ENCODE measurements around the gene TMEM243. TPM values are rescaled to one million over a fixed set of nuclear protein-coding genes. Genes with fewer than 3 reads are reported as not detected.
"Not testable (repeated sequence)": the region's sequence is repeated elsewhere in the genome, so short reads cannot be mapped to it uniquely, and the experiment has no call there.

The TMEM243 gene
- total RNA-seq, 1 donor from 2014 or later: 22.5 TPM

DNA sequence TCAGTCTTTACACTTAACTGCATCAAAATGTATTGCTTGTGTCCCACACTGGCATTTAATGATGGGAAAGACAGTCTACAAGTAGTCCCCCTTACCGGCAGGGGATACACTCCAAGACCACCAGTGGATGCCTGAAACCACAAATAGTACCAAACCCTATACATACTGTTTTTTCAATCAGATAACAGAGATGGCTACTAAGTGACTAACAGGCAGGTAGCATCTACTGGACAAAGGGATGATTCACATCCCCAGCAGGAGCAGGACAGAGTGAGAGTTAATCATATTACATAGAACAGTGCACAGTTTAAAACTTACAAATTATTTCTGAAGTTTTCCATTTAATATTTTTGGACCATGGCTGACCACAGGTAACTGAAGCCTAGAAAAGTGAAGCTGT, 13.2 kb downstream of the TMEM243 start:
- H3K4me1 Mint-ChIP-seq: no peaks in the 10 kb centered on the region
- peaks cover 42% of the 10 kb centered on the region for H3K9me3 Mint-ChIP-seq
- H3K27ac Mint-ChIP-seq: no peak overlapping the region
- H3K36me3 Mint-ChIP-seq: peaks cover 49% of the 10 kb centered on the region
- TF ChIP-seq, protein P1, sequence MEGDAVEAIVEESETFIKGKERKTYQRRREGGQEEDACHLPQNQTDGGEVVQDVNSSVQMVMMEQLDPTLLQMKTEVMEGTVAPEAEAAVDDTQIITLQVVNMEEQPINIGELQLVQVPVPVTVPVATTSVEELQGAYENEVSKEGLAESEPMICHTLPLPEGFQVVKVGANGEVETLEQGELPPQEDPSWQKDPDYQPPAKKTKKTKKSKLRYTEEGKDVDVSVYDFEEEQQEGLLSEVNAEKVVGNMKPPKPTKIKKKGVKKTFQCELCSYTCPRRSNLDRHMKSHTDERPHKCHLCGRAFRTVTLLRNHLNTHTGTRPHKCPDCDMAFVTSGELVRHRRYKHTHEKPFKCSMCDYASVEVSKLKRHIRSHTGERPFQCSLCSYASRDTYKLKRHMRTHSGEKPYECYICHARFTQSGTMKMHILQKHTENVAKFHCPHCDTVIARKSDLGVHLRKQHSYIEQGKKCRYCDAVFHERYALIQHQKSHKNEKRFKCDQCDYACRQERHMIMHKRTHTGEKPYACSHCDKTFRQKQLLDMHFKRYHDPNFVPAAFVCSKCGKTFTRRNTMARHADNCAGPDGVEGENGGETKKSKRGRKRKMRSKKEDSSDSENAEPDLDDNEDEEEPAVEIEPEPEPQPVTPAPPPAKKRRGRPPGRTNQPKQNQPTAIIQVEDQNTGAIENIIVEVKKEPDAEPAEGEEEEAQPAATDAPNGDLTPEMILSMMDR (IDR thresholded peaks at IDR 0.05; ENCODE audit: unreplicated experiment): no peak
- no peaks in the 10 kb centered on the region for H3K27me3 Mint-ChIP-seq (ENCODE audit: low read depth)
- no peak overlapping the region for H3K4me3 Mint-ChIP-seq
- no peak for DNase-seq (ENCODE audit: low spot score in 2 of 2, unreplicated experiment in 2 of 2)

DNA sequence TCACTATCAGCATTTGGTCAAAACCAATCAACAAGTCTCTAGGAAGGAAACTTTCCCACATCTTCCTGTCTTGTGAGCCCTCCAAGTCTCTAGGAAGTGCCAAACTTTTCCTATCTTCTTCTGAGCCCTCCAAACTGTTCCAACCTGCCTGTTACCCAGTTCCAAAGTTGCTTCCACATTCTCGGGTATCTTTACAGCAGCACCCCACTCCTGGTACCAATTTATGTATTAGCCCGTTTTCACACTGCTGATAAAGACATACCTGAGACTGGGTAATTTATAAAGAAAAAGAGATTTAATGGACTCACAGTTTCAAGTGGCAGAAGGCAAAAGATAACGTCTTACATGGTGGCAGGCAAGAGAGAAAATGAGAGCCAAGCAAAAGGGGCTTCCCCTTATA, 13.8 kb downstream of the TMEM243 start:
- Mint-ChIP-seq H3K9me3 (peaks cover 42% of the 10 kb centered on the region), H3K36me3 (peaks cover 52% of the 10 kb centered on the region)
- H3K27ac Mint-ChIP-seq; H3K4me1 Mint-ChIP-seq; H3K4me3 Mint-ChIP-seq; DNase-seq (ENCODE audit: low spot score in 2 of 2, unreplicated experiment in 2 of 2); H3K27me3 Mint-ChIP-seq (ENCODE audit: low read depth): not testable (repeated sequence)

DNA sequence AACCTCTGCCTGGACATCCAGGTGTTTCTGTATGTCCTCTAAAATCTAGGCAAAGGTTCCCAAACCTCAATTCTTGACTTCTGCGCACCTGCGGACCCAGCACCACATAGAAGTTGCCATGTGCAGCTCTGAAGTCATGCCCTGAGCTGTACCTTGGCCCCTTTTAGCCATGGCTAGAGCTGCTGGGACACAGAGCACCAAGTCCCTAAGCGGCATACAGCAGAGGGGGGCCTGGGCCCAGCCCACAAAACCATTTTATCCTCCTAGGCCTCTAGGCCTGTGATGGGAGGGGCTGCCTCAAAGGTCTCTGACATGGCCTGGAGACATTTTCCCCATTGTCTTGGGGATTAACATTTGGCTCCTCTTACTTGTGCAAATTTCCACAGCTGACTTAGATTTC, 14.6 kb downstream of the TMEM243 start:
- Mint-ChIP-seq H3K4me1 (no peaks in the 10 kb centered on the region), H3K27ac (no peak overlapping the region), H3K4me3 (no peak overlapping the region), H3K36me3 (peaks cover 60% of the 10 kb centered on the region), H3K9me3 (peaks cover 42% of the 10 kb centered on the region), H3K27me3 (ENCODE audit: low read depth) (no peaks in the 10 kb centered on the region)
- DNase-seq (ENCODE audit: low spot score in 2 of 2, unreplicated experiment in 2 of 2): no peak
- TF ChIP-seq, protein P1 (IDR thresholded peaks at IDR 0.05; ENCODE audit: unreplicated experiment): no peak

DNA sequence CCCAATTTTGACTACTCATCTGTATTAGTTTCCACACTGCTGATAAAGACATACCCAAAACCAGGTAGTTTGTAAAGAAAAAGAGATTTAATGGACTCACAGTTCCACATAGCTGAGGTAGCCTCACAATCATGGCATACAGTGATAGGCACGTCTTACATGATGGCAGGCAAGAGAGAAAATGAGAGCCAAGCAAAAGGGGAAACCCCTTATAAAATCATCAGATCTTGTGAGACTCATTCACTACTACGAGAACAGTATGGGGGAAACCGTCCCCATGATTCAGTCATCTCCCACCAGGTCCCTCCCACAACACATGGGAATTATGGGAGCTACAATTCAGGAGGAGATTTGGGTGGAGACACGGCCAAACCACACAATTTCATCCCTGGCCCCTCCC, 15.6 kb downstream of the TMEM243 start:
- H3K27ac Mint-ChIP-seq; H3K4me3 Mint-ChIP-seq; DNase-seq (ENCODE audit: low spot score in 2 of 2, unreplicated experiment in 2 of 2); H3K4me1 Mint-ChIP-seq; H3K27me3 Mint-ChIP-seq (ENCODE audit: low read depth): not testable (repeated sequence)
- peaks cover 62% of the 10 kb centered on the region for H3K36me3 Mint-ChIP-seq
- peaks cover 42% of the 10 kb centered on the region for H3K9me3 Mint-ChIP-seq

DNA sequence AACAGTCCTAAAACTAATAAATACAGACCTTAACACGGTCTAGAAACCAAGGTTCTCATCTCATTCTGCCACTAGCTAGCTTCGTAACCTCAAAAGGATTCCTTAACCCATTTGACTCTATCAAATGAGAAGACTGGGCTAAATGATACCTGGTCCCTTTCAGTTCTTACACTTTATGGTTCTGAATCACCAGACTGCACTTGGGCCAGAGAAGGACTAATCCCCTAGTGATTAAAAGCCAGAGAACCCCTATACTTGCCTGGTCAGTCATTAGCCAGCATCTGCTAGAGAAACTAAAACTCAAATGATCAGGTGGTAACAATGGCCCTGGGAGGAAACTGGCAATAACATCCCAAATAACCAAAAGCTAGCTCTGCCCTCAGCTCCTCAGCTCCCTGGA, 16.8 kb downstream of the TMEM243 start:
- H3K27me3 Mint-ChIP-seq (ENCODE audit: low read depth): no peaks in the 10 kb centered on the region
- TF ChIP-seq, protein P1 (IDR thresholded peaks at IDR 0.05; ENCODE audit: unreplicated experiment): no peak
- no peak overlapping the region for H3K4me3 Mint-ChIP-seq
- H3K27ac Mint-ChIP-seq: no peak overlapping the region
- no peaks in the 10 kb centered on the region for H3K4me1 Mint-ChIP-seq
- peaks cover 64% of the 10 kb centered on the region for H3K36me3 Mint-ChIP-seq
- H3K9me3 Mint-ChIP-seq: peaks cover 33% of the 10 kb centered on the region
- no peak for DNase-seq (ENCODE audit: low spot score in 2 of 2, unreplicated experiment in 2 of 2)

DNA sequence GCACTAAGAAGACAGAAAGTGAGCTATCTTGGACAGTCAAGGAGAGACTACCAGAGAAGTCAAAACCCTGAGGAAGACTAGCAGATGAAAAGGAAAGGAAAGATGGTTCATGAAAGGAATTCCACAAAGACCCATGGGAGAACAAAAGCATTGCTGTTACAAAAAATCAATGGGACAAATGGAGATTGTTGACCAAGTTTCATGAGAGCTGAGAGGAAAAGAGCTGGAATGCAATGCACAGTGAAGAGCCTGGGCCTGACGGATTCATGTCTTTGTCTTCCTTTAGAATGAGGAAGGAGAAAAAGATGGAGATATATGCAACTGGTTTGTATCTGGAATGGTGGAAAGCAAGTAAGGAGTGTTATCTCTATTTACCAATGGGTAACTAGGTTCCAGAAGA, 17.3 kb downstream of the TMEM243 start:
- H3K4me1 Mint-ChIP-seq: no peaks in the 10 kb centered on the region
- no peaks in the 10 kb centered on the region for H3K27me3 Mint-ChIP-seq (ENCODE audit: low read depth)
- no peak overlapping the region for H3K27ac Mint-ChIP-seq
- peaks cover 65% of the 10 kb centered on the region for H3K36me3 Mint-ChIP-seq
- peaks cover 31% of the 10 kb centered on the region for H3K9me3 Mint-ChIP-seq
- DNase-seq (ENCODE audit: low spot score in 2 of 2, unreplicated experiment in 2 of 2): no peak
- no peak overlapping the region for H3K4me3 Mint-ChIP-seq
- TF ChIP-seq, protein P1 (IDR thresholded peaks at IDR 0.05; ENCODE audit: unreplicated experiment): no peak
